ENCODE measurements around the gene ACVR1B. TPM values are rescaled to one million over a fixed set of nuclear protein-coding genes. Genes with fewer than 3 reads are reported as not detected.

The ACVR1B gene
- total and polyA plus RNA-seq, 9 of the 15 experiments (the other 6 are each of a cell fraction or from before 2014, with no cell fraction given), result 0.97 to 15.1 (median 6.8) TPM

GRCh38 chr12:52007158-52007921 lies 55.8 kb downstream of the ACVR1B start:
- H3K27ac ChIP-seq (ENCODE audit: extremely low read depth, low read depth, low read length), result no peak overlapping the region
- no peaks in the 10 kb centered on the region for H3K9me1 ChIP-seq (ENCODE audit: control insufficient read depth, insufficient read depth, low read length)
- H3K36me3 ChIP-seq (ENCODE audit: control insufficient read depth, insufficient read depth, low read length), result no peaks in the 10 kb centered on the region
- H2AFZ ChIP-seq (ENCODE audit: low read depth, low read length), result no peak overlapping the region
- no TSS peak for BruUV-seq (replicated peaks)
- peaks cover 20 to 42% of the 10 kb centered on the region in 2 experiments for H3K4me1 ChIP-seq (replicated peaks in 1 of 2; ENCODE audit: control insufficient read depth in 2 of 2, insufficient read depth in 2 of 2, low read length in 2 of 2)
- ChIA-PET POLR2A (interaction anchor here (1.1 kb wide), 1 partner anchor 15 kb away, joined by 4 read pairs; no protein-coding TSS in a partner anchor), CTCF (ENCODE audit: low intra/inter-chr PET ratio) (interaction anchor here (0.6 to 5.4 kb wide), 2 partner anchors 17 to 106 kb away, joined by 3 to 63 read pairs; no protein-coding TSS in a partner anchor)
- ATAC-seq (no peak), DNase-seq (ENCODE audit: extremely low read depth in 1 of 4, low spot score in 3 of 4) (no peak), FAIRE-seq (no peak)
- H3K79me2 ChIP-seq (ENCODE audit: control insufficient read depth, insufficient read depth, low read length), result no peaks in the 10 kb centered on the region
- no peak for TF ChIP-seq ZC3H4 (CRISPR knock-in tag; IDR thresholded peaks at IDR 0.05; ENCODE audit: borderline replicate concordance)
- no peak for TF ChIP-seq KAT7 (CRISPR knock-in tag; IDR thresholded peaks at IDR 0.05; ENCODE audit: borderline replicate concordance)
- no peak for TF ChIP-seq NCOA6 (IDR thresholded peaks at IDR 0.05)
- no peak for TF ChIP-seq RAD51 (IDR thresholded peaks at IDR 0.05; ENCODE audit: borderline replicate concordance, low read depth)
- no peak for TF ChIP-seq IRF9 (tag; IDR thresholded peaks at IDR 0.05)
- no peak for TF ChIP-seq E4F1 (CRISPR knock-in tag; IDR thresholded peaks at IDR 0.05; ENCODE audit: borderline replicate concordance)
- TF ChIP-seq RBBP5 (IDR thresholded peaks at IDR 0.05; ENCODE audit: borderline replicate concordance, insufficient read depth, low read length, poor library complexity, severe bottlenecking), result no peak
- no peak for TF ChIP-seq HMG20A (CRISPR knock-in tag; conservative IDR thresholded peaks at IDR 0.05)
- no peak for TF ChIP-seq TFAM (CRISPR knock-in tag; conservative IDR thresholded peaks at IDR 0.05)
- no peak for TF ChIP-seq SREBF2 (CRISPR knock-in tag; IDR thresholded peaks at IDR 0.05)
- no peak for TF ChIP-seq ZFP36 (IDR thresholded peaks at IDR 0.05; ENCODE audit: low read depth, low read length, partially characterized antibody)
- TF ChIP-seq ZNF830 (CRISPR knock-in tag; IDR thresholded peaks at IDR 0.05), result no peak
- TF ChIP-seq ZNF217 (CRISPR knock-in tag; IDR thresholded peaks at IDR 0.05), result no peak
- TF ChIP-seq ARID2 (IDR thresholded peaks at IDR 0.05), result no peak
- no peak for TF ChIP-seq SNAPC5 (CRISPR knock-in tag; IDR thresholded peaks at IDR 0.05)
- no peak for TF ChIP-seq TAF15 (IDR thresholded peaks at IDR 0.05; ENCODE audit: low read depth, low read length)
- no peak for TF ChIP-seq ELF2 (CRISPR knock-in tag; IDR thresholded peaks at IDR 0.05)
- TF ChIP-seq NR1H2 (CRISPR knock-in tag; IDR thresholded peaks at IDR 0.05), result no peak
- no peak for TF ChIP-seq ZNF778 (CRISPR knock-in tag; IDR thresholded peaks at IDR 0.05)
- no peak for TF ChIP-seq KDM1A (IDR thresholded peaks at IDR 0.05)
- intact Hi-C loops (cut with micrococcal nuclease), result no loop called here
- no peak overlapping the region for H3K4me2 ChIP-seq (ENCODE audit: insufficient read depth, low read length)
- no peaks in the 10 kb centered on the region for H3K27me3 ChIP-seq (ENCODE audit: control insufficient read depth in 2 of 2, insufficient read depth in 2 of 2, low read length in 2 of 2)
- no peaks in the 10 kb centered on the region for H4K20me1 ChIP-seq (replicated peaks; ENCODE audit: control insufficient read depth, insufficient read depth, low read length)
- in situ Hi-C loops (cut with MboI), result loop anchor here (25.0 kb wide), 1 partner anchor 595 kb away; the partner anchor contains the start of gene SLC4A8
- H3K9me3 ChIP-seq (replicated peaks; ENCODE audit: control insufficient read depth, insufficient read depth, low read depth, low read length), result no peaks in the 10 kb centered on the region
- H3K4me3 ChIP-seq, result no peak overlapping the region
- H3K9ac ChIP-seq (ENCODE audit: insufficient read depth in 1 of 2, low read depth in 2 of 2, low read length in 2 of 2), result no peak overlapping the region
- WGBS (ENCODE audit: insufficient coverage, low coverage, missing lambda C conversion rate), result 94% methylated on average over 19 of the region's 72 CpGs
